GM21528 (cell line): Measurements from ENCODE around the gene SPAAR.
"Not testable (repeated sequence)": the region's sequence is repeated elsewhere in the genome, so short reads cannot be mapped to it uniquely, and the experiment has no call there.

ENCODE experiments used
- ATAC-seq: cut with Tn5 transposase; IDR thresholded peaks from one replicate; pipeline ENCODE4 v1.9.1; 2021; ENCODE audit warnings: mild to moderate bottlenecking, moderate library complexity; ENCODE audit not compliant: unreplicated experiment, low FRiP score

Gene SPAAR

GRCh38 chr9:35919212-35920008, 10.1 kb downstream of the SPAAR start:
- no peak for ATAC-seq

GRCh38 chr9:35920051-35920620, 10.8 kb downstream of the SPAAR start:
- no peak for ATAC-seq

GRCh38 chr9:35923598-35923926, 14.3 kb downstream of the SPAAR start:
- ATAC-seq: no peak

GRCh38 chr9:35923927-35924763, 14.9 kb downstream of the SPAAR start:
- no peak for ATAC-seq

- ATAC-seq: no peak
Observed at GRCh38 chr9:35928591-35929452, 19.5 kb downstream of the SPAAR start.

- no peak for ATAC-seq
Observed at GRCh38 chr9:35929453-35929718, 20.1 kb downstream of the SPAAR start.

GRCh38 chr9:35930521-35930920, 21.2 kb downstream of the SPAAR start:
- no peak for ATAC-seq

GRCh38 chr9:35930989-35931388, 21.7 kb downstream of the SPAAR start:
- ATAC-seq: no peak

GRCh38 chr9:35932735-35933134, 23.4 kb downstream of the SPAAR start:
- no peak for ATAC-seq

- no peak for ATAC-seq
Observed at GRCh38 chr9:35933550-35934067, 24.3 kb downstream of the SPAAR start.

GRCh38 chr9:35934069-35934468, 24.8 kb downstream of the SPAAR start:
- ATAC-seq: not testable (repeated sequence)

GRCh38 chr9:35935261-35935660, 26.0 kb downstream of the SPAAR start:
- no peak for ATAC-seq

- ATAC-seq: no peak
Observed at GRCh38 chr9:35935755-35936509, 26.6 kb downstream of the SPAAR start.

GRCh38 chr9:35937227-35937626, 27.9 kb downstream of the SPAAR start:
- ATAC-seq: no peak

GRCh38 chr9:35938474-35939356, 29.4 kb downstream of the SPAAR start:
- ATAC-seq: no peak

- ATAC-seq: no peak
Observed at GRCh38 chr9:35939679-35940250, 30.5 kb downstream of the SPAAR start.

- no peak for ATAC-seq
Observed at GRCh38 chr9:35940458-35941407, 31.4 kb downstream of the SPAAR start.
